DOHH2 (cell line): Measurements from ENCODE around the gene RBM12.

Experiments used
- EZH2phosphoT487 ChIP-seq: fragments of 200-600 bp; sonication (generic); IDR thresholded peaks from 2 replicates; pipeline ENCODE4 v1.6.1; 2017; ENCODE audit warnings: borderline replicate concordance, mild to moderate bottlenecking, antibody characterized with exemption, low read length, moderate library complexity, mixed read lengths
- TF ChIP-seq, protein P1 (sequence below): fragments of 200-600 bp; sonication (generic); IDR thresholded peaks from one replicate; pipeline ENCODE4 v1.5.1; 2014; ENCODE audit warnings: antibody characterized with exemption, mild to moderate bottlenecking, low read depth, low read length; ENCODE audit not compliant: poor library complexity, severe bottlenecking

DNA sequence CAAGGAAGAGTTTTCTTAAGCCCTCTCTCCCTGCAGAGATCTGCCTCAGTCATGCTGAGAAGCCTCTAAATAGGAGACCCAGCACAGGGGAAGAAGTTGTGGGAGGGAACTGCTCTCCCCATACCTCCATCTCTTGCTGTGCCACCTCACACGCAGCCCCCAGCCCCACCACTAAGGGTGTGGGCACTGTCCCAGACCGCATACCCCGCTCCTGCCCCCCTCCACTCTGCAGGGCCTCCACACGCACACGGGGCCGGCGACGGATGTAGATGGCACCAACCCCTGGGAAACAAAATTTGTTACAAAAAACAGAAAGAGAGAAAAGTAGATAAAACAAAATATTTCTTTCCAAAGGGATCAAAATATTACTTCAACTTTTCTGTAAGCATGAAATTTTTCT, 10.2 kb upstream of the RBM12 start:
- TF ChIP-seq, protein P1, sequence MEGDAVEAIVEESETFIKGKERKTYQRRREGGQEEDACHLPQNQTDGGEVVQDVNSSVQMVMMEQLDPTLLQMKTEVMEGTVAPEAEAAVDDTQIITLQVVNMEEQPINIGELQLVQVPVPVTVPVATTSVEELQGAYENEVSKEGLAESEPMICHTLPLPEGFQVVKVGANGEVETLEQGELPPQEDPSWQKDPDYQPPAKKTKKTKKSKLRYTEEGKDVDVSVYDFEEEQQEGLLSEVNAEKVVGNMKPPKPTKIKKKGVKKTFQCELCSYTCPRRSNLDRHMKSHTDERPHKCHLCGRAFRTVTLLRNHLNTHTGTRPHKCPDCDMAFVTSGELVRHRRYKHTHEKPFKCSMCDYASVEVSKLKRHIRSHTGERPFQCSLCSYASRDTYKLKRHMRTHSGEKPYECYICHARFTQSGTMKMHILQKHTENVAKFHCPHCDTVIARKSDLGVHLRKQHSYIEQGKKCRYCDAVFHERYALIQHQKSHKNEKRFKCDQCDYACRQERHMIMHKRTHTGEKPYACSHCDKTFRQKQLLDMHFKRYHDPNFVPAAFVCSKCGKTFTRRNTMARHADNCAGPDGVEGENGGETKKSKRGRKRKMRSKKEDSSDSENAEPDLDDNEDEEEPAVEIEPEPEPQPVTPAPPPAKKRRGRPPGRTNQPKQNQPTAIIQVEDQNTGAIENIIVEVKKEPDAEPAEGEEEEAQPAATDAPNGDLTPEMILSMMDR, result no peak
- no peak for TF ChIP-seq EZH2phosphoT487
